Inflammatory macrophage (primary cell): ENCODE data around the gene CDT1.
A peak's percentile ranks its signal among the peaks of the same experiment; 100 is the strongest.
"Not testable (repeated sequence)": the region's sequence is repeated elsewhere in the genome, so short reads cannot be mapped to it uniquely, and the experiment has no call there.

ENCODE experiments used
- DNase-seq, 2 donors: peaks; one replicate each; pipeline ENCODE4 v3.0.0-alpha.2; 2020 to 2022

Gene CDT1

GRCh38 chr16:88769617-88770460 is 33.8 kb upstream of the CDT1 start:
- no peak for DNase-seq

- DNase-seq = peak; percentile 42 to 71
These were observed 32.9 kb upstream of the CDT1 start for GRCh38 chr16:88770461-88771293.

- no peak for DNase-seq
These were observed 32.3 kb upstream of the CDT1 start for GRCh38 chr16:88771294-88771772.

GRCh38 chr16:88771781-88772180 is 31.8 kb upstream of the CDT1 start:
- not testable (repeated sequence) for DNase-seq

GRCh38 chr16:88772871-88773811 is 30.4 kb upstream of the CDT1 start:
- peak in 1 of 2 donors; percentile 50 for DNase-seq

GRCh38 chr16:88773812-88774291 is 29.7 kb upstream of the CDT1 start:
- peak; percentile 83 to 94 for DNase-seq

GRCh38 chr16:88774544-88775393 is 28.8 kb upstream of the CDT1 start:
- no peak for DNase-seq

- DNase-seq = no peak
These were observed 27.8 kb upstream of the CDT1 start for GRCh38 chr16:88775825-88776224.

GRCh38 chr16:88777471-88778270 is 25.9 kb upstream of the CDT1 start:
- no peak for DNase-seq

GRCh38 chr16:88778271-88778525 is 25.4 kb upstream of the CDT1 start:
- DNase-seq = no peak

- no peak for DNase-seq
These were observed 25.0 kb upstream of the CDT1 start for GRCh38 chr16:88778541-88779065.

- no peak for DNase-seq
These were observed 24.0 kb upstream of the CDT1 start for GRCh38 chr16:88779406-88780141.

GRCh38 chr16:88780142-88781062 is 23.2 kb upstream of the CDT1 start:
- DNase-seq = peak in 1 of 2 donors; percentile 33

- peak; percentile 90 to 97 for DNase-seq
These were observed 22.2 kb upstream of the CDT1 start for GRCh38 chr16:88781140-88782077.

GRCh38 chr16:88782454-88783390 is 20.9 kb upstream of the CDT1 start:
- DNase-seq = peak; percentile 26 to 64
